Activated CD8-positive, alpha-beta memory T cell treated with anti-CD3 and anti-CD28 coated beads for 1 hour (primary cell): ENCODE measurements around the gene GRAMD1A.
A peak's percentile ranks its signal among the peaks of the same experiment; 100 is the strongest.
"Not testable (repeated sequence)": the region's sequence is repeated elsewhere in the genome, so short reads cannot be mapped to it uniquely, and the experiment has no call there.

Experiments
- DNase-seq, 2 donors: peaks; one replicate each; pipeline ENCODE4 v3.0.0-alpha.2; 2020; ENCODE audit warnings: low read depth in 1 of 2; ENCODE audit errors: extremely low read depth in 1 of 2

Gene GRAMD1A

GRCh38 chr19:35051268-35051667 lies 51.1 kb downstream of the GRAMD1A start:
- not testable (repeated sequence) for DNase-seq

GRCh38 chr19:35051796-35052195 lies 51.7 kb downstream of the GRAMD1A start:
- DNase-seq, result no peak

GRCh38 chr19:35052599-35053190 lies 52.6 kb downstream of the GRAMD1A start:
- DNase-seq, result no peak

GRCh38 chr19:35053667-35054293 lies 53.7 kb downstream of the GRAMD1A start:
- no peak for DNase-seq

GRCh38 chr19:35054626-35055025 lies 54.5 kb downstream of the GRAMD1A start:
- no peak for DNase-seq

GRCh38 chr19:35055715-35056179 lies 55.6 kb downstream of the GRAMD1A start:
- no peak for DNase-seq

GRCh38 chr19:35056513-35057063 lies 56.5 kb downstream of the GRAMD1A start:
- no peak for DNase-seq

- DNase-seq, result no peak
These were observed 58.2 kb downstream of the GRAMD1A start for GRCh38 chr19:35058370-35058769.

GRCh38 chr19:35059006-35059798 lies 59.1 kb downstream of the GRAMD1A start:
- no peak for DNase-seq

- no peak for DNase-seq
These were observed 59.6 kb downstream of the GRAMD1A start for GRCh38 chr19:35059799-35060091.

GRCh38 chr19:35060160-35060855 lies 60.2 kb downstream of the GRAMD1A start:
- DNase-seq, result no peak

- no peak for DNase-seq
These were observed 61.7 kb downstream of the GRAMD1A start for GRCh38 chr19:35061583-35062373.

- no peak for DNase-seq
These were observed 62.8 kb downstream of the GRAMD1A start for GRCh38 chr19:35062942-35063341.

- DNase-seq, result no peak
These were observed 64.1 kb downstream of the GRAMD1A start for GRCh38 chr19:35063940-35064818.

GRCh38 chr19:35065574-35065973 lies 65.5 kb downstream of the GRAMD1A start:
- no peak for DNase-seq

- DNase-seq, result no peak
These were observed 66.0 kb downstream of the GRAMD1A start for GRCh38 chr19:35066121-35066520.

GRCh38 chr19:35066691-35067563 lies 66.8 kb downstream of the GRAMD1A start:
- peak; percentile 71 to 87 for DNase-seq

- no peak for DNase-seq
These were observed 69.0 kb downstream of the GRAMD1A start for GRCh38 chr19:35068941-35069634.
